Activated T-cell treated with anti-CD3 and anti-CD28 coated beads for 4 hours (primary cell): ENCODE measurements around the gene RFLNA.

Source experiments
- DNase-seq: peaks from one replicate; pipeline ENCODE4 v3.0.0-alpha.2; 2020

The RFLNA gene

DNA sequence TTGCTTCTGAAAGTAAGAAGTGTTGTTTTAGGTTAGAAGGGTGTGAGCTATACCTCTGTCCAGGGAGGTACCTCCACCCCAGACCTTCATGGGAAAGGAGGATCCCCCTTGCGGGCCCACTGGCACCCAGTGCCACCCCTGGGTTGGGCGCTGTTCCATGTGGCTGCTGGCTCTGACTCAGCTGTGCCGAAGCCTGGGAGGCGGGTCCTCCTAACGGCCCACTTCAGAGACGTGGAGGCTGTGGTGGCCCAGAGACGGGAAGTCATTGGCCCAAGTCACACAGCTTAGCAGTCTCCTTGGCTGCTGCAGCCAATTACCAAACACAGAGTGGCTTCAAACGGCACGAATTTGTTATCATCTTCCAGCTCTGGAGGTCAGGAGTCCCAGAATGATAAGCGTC, 10.2 kb downstream of the RFLNA start:
- DNase-seq: no peak

DNA sequence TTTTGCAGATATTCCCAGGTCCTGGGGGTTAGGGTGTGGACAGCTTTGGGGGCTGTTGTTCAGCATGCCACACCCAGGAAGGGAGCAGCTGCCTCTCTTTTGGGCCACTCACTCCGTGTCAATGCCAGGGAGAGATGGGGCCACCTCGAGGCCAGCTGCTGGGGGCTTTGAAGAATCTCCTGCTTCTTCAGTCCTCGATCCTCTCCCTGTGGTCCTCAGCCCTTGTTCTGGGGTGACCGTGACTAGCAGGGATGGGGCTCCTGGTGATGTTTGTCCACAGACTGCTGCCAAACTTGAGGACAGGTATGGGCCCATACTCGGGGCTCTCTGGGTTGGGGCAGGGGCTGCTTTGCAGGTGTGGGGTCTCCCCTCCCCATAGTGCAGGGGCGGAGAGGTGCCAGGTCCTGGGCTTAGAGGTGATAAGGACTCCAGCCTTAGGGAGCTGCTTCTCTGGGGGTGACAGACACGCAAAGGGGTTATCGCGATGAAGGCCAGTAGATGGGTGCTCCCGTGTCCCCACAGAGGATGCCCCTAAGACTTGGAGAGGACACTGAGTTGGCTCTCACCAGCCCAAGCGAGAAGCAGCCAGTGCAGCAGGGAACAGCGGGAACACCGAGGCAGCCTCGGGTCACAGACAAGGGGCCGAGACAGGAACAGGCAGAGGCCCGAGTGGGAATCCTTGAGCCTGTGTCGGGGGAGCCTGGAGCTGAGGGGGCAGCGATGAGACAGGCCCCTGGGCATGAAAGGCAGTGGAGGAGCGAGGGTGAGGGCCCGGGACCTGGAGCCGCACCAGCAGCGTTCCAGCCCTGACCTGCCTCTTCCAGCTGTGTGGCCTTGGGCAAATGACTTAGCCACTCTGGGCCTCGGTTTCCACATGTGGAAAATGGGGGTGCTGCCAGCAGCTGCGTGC, 11.1 kb downstream of the RFLNA start:
- DNase-seq: no peak

DNA sequence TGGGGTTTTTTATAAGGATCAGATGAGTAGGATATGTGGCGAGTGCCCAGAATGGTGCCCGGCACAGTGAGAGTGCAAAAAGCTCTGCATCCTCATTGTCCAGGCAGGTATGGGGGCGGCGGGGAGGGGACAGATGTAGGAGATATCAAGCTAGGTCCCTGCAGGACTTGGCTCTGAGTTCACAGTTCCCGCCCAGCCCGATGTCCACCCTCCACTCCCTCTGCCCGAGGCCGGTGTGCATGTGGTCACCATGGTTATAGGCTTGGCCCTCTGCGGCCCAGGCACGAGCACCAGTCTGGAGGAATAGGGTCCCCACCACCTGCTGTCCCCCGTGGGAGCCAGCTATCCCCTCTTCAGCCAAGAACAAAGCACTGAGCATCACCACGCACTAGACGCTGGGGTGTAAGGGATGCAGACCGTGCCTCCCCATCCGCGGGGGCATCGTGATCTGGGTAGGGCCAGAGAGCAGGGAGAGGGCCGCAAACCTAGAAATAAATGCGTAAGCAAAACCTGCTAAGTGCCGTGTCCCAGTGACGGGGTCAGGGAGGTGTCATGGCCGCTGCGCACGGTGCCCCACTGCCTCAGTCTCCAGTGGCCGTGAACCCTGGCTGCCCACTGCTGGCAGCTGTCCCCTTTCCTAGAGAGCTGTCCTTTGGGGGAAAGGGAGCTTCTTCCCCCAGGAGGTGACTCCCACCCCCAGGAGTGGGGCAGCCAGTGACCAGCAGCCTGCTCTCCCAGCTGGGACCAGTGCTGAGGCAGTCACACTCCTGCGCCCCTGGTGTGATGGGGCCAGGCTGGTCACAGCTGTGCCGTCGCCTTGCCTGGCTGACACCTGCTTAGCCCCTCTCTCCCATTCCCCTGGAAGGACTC, 12.0 kb downstream of the RFLNA start:
- DNase-seq: no peak

DNA sequence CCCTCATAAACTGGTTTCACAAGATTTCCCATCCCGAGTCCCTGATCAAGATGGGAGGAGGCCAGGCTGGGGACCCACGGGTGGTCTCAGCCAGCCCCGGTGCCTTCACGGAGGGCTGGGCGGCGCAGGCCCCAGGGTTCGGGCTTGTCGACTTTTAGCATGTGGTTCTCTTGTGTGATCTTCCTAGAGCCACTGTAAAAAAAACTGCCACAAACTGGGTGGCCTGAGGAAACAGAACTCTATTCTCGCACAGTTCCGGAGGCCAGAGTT, 12.6 kb downstream of the RFLNA start:
- no peak for DNase-seq

DNA sequence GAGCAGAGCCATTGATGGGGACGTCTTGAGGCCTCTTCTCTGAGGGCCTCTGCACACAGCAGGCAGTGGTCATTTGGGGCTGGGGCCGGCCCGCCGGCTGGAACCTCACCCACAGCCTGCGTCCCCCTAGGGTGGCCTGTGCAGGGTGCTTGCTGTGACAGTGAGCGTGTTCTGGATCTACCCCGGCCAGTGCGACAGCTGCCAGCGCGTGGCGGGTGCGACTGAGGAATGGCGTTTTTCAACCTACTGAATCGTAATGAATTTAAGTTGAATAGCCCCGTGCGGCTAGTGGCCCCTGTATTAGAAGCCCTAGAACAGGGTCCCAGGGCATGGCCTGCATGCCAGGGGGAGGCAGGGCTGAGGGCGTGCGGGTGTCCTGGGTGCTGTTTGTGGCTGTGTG, 13.8 kb downstream of the RFLNA start:
- DNase-seq: no peak

- DNase-seq: no peak
Measured at GRCh38 chr12:124309231-124309630, 14.3 kb downstream of the RFLNA start.

DNA sequence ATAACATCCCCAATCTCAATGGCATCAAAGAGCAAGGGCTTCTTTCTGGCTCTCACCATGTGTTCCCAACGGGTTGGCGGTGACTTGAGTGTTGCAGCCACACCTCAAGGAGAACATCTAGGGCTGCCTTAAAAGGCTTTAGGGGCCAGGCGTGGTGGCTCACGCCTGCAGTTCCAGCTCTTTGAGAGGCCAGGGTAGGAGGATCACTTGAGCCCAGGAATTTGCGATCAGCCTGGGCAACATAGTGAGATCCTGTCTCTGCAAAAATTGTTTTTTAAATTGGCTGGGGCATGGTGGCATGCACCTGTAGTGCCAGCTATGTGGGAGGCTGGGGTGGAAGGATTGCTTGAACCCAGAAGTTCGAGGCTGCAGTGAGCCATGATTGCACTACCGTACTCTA, 14.9 kb downstream of the RFLNA start:
- DNase-seq: no peak

GRCh38 chr12:124310178-124310577, 15.3 kb downstream of the RFLNA start:
- DNase-seq: no peak

GRCh38 chr12:124310785-124311184, 15.9 kb downstream of the RFLNA start:
- no peak for DNase-seq

- DNase-seq: no peak
Measured at GRCh38 chr12:124311292-124312109, 16.6 kb downstream of the RFLNA start.

DNA sequence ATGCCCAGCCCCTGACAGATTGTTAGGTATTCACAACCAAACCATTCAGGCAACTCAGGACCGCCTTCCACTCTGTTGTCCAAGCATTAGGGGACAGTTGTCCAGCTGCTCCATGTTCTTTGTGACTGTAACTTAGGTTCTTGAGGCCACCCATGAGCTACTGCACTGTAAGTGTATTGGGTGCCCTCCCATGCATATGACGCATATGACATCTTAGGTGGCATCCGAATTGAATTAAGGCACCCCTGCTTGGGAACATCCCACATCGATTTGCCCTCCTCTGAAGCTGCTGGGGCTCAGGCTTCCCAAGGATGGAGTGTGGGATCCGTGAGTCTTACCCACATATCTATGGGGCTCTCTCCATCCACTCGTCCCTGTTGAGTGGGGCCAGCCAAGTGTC, 17.7 kb downstream of the RFLNA start:
- no peak for DNase-seq

DNA sequence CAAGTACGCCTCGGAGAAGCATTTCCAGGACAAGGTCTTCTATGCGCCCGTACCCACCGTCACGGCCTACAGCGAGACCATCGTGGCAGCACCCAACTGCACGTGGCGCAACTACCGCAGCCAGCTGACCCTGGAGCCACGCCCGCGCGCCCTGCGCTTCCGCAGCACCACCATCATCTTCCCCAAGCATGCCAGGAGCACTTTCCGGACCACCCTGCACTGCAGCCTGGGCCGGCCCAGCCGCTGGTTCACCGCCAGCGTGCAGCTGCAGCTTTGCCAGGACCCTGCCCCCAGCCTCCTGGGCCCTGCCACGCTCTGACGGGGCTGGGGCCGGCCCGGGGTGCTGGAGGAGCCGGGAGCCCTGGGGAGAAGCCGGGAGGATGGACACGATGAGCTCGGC, 19.3 kb downstream of the RFLNA start:
- DNase-seq: no peak

- no peak for DNase-seq
Measured at GRCh38 chr12:124314766-124315165, 19.9 kb downstream of the RFLNA start.

DNA sequence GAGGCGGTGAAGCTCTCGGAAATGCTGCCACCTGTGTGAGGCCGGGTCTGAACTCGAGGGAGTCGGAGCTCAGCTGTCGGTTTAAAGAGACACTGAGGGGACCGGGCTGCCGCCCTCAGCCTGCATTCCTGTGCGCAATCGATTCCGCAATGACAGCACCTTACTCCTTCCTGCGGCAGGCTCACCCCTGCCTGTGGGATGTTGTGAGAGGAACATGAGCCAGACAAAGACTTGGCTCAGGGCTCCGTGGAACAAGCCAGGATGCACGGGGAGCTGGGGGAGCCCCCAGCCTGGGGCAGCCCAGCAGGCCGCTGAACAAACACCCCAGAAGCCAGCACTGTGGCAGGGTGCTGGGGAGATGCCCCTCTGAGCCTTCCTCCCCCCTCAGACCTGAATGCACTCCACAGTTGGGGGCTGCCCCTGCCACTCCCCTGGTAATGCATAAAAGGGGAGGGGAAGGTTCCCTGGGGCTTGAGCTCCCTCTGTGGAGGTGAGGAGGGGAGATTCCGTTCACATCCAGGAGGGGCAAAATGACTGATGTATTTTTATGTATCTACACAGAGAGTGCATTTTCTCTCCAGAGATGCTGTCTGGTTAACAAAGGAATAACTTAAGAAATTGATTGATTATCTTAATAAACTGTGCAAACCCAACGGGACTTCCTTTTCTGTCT, 20.6 kb downstream of the RFLNA start:
- no peak for DNase-seq

- DNase-seq: no peak
Measured at GRCh38 chr12:124316257-124316900, 21.5 kb downstream of the RFLNA start.

DNA sequence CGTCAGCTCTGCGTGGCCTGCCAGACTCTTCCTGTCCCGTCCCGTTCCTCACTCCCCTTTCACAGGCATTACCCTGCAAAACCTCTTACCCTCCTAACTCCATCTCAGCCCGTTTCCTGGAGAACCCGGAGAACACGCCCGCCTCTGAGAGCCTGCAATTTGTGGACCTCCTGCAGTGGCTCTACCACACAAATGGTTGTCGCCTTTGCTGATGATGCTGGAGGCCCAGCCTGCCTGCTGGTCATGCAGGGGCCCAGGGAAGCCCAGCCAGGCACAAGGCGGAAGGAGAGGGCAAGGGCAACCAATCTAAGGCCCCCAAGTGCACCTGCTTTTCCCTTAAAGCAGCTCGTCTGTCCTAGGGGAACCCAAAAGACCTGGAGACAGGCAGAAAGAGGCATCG, 22.5 kb downstream of the RFLNA start:
- no peak for DNase-seq

- no peak for DNase-seq
Measured at GRCh38 chr12:124318278-124319020, 23.6 kb downstream of the RFLNA start.

- no peak for DNase-seq
Measured at GRCh38 chr12:124319368-124320050, 24.6 kb downstream of the RFLNA start.

DNA sequence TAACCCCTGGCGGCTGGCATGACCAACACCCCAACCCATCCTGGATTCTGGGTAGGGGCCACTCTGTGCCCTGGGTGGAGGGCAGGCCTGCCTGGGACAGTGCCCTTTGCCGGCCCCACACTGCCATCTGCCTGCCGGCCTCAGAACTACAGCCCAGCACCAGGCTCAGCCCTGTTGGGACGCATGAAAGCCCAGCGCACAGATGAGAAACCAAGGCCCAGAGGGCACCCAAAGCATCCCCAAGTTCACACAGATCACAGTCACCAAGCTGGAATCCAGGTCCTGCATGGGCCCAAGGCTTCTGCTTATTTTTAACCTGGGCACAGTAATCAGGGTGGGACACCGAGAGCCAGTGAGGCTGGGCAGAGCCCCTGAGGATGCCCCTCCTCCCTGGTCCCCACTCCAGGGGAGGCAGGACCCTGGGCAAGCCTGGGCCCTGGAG, 26.2 kb downstream of the RFLNA start:
- peak; percentile 49 for DNase-seq

GRCh38 chr12:124321556-124322270, 26.8 kb downstream of the RFLNA start:
- no peak for DNase-seq
